Stimulated activated CD4-positive, alpha-beta T cell treated with anti-CD3 and anti-CD28 coated beads, Interleukin-15, amount 100 ng/mL, for 48 hours (primary cell): ENCODE results near the gene OR6K3.
"Not testable (repeated sequence)": the region's sequence is repeated elsewhere in the genome, so short reads cannot be mapped to it uniquely, and the experiment has no call there.

Experiments
- DNase-seq, 2 donors: peaks; one replicate each; pipeline ENCODE4 v3.0.0-alpha.2; 2020; ENCODE audit warnings: low read depth in 2 of 2

Gene OR6K3

DNA sequence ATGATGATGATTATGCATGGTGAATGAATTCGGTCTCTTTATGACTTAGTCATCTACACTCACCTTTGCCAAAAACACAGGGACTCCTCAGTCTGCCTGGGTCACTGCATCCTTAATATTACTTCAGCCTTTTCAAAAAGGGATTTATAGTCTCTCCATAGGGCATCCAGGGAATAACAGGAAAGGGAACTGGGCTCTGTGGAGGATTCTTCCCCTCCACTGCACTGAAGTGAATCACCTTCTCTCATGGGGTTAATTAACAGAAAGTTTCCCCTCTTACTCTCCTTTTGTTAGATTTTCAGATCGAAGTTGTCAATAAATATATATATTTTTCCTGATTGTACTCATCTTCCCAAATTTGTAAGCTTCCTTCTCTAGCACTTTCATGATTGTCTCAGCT is at the start of gene OR6K3:
Gene OR6K3, minus strand, starts transcription at position 101 of the 400 bp plus-strand sequence. CDS start 2,605 bp downstream, outside the sequence.
- no peak for DNase-seq

- no peak for DNase-seq
Observed at GRCh38 chr1:158754420-158754819, 33.9 kb upstream of the OR6K3 start, which contains the start of gene OR6K6. Gene OR6K6, plus strand, starts transcription at chr1:158754720. Its CDS starts 168 bp downstream, at chr1:158754888.

DNA sequence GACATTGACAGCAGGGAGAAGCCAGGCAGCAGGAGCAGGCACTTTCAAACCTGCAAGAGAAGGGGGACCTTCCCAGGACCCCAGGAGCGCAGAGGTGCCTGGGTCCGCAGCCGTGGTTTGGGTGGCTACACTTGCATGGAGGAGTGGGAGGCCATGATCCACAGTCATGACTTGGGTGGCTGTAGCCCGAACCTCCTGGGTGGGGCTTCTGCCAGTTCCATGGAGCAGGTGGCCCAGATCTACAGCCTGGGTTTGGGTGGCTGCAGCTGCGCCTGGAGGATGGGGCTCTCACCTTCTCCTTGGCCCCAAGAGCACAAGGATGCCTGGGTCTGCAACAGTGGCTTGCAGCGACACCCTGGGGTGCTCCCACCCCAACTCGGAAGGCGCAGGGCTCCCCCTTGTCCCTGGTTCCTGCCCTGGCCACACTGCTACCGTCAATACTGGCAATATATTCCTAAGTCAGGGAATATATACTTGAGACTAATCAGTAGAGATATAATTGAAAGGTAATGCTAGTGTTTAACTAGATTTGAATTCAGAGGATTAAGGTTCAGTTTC is 31.7 kb upstream of the OR6K3 start:
- DNase-seq: no peak

DNA sequence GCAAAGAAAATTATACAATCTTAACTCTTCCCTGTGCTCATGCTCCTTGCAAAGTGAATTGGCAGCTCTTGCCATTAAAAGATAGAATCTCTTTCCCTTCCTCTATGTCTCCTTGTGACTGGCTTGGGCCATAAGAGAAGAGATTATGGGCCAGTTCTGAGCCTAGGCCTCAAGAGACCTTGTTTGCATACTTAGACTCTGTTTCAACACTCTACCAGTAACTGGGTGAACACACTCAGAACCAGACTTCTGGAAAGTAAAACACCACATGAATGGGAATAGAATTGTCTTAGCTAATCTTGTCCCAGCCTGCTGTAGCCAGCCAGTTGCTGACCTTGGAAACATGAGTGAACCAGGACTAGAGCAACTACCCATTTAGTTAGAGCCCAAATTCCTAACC is 15.3 kb upstream of the OR6K3 start:
- DNase-seq: no peak

DNA sequence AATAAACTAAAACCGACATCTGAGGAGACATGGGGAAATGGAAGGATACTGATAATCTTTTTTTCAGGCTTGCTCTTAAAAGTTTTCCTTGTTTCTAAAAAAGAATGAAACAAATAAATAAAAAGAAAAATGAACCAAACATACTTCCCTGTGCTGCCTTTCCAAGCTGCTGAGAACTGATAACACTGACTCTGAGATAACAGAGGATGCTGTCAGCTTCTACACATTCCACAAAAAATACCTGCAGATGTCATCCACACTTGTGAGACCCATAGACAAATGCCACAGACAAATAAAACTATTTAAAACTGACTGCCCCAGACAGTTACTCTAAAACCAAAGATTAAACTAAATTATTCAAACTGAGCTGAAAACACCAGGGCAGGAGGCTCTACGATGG is 12.0 kb upstream of the OR6K3 start:
- DNase-seq: no peak

DNA sequence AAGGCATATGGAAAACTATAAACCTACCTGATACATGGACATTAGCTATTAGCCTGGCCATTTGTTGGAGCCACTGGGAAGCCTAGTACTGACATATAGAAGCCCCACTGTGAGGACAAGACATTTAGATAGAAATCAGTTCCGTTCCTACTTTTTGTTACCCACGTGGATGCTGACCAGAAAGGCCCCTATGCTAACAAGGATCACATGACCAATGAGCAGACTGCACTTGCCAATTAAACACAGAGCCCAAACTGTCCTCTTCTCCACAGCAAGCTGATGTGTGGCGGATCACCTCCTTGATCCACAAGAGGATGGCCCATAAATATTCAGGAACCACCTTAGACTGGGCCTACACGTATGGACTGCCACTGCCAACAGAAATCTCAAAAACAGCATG is 11.2 kb upstream of the OR6K3 start:
- no peak for DNase-seq

DNA sequence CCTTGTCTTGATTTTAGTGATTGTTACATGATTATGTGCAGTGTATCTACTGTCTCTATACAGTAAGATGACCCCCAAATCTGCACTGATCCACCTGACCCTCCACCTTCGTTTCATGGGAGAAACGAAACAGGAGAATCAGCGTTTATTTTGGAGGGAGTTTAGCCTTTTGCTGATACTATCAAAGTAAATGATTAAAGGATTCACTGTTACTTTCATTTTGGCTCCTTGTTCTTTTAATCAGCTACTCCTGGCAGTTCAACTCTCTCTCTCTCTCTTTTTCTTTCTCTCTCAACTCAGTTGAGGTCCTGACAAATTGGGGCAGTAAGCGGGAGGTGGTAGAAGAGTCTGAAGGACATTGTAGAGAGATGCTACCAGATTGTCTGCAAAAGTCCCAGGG is 9.9 kb upstream of the OR6K3 start:
- no peak for DNase-seq

DNA sequence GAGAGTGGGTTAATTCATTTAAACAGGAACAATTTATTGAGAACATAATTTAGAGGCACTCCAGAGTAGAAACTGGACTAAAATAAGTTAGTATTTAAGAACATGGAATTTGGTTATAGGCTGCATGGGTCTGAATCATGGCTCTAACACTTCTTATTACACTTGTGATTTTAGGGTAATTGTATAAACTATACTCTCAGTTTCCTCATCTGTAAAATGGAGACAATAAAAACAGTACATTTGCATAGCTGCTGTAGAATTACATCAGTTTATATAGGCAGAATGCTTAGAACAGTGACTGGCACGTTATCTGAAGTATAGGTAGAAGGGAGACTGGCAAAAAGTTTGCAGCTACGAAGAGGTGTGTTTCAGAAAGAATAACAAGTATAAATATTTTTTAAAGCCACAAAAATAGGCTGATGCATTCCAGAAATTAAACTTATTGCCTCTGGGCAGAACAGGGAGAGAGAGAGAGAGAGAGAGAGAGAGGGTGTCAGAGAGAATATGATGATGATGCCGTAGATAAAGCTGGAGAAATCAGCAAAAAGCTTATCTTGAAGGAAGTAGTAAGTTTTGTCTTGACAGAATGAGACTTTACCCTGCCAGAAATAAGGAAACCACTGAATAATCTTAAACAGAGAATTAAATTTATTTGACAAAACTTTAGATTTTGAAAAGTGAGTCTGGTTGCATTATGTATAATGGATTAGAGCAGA is 8.1 kb upstream of the OR6K3 start:
- no peak for DNase-seq

- no peak for DNase-seq
Observed at GRCh38 chr1:158724442-158724841, 3.9 kb upstream of the OR6K3 start.

DNA sequence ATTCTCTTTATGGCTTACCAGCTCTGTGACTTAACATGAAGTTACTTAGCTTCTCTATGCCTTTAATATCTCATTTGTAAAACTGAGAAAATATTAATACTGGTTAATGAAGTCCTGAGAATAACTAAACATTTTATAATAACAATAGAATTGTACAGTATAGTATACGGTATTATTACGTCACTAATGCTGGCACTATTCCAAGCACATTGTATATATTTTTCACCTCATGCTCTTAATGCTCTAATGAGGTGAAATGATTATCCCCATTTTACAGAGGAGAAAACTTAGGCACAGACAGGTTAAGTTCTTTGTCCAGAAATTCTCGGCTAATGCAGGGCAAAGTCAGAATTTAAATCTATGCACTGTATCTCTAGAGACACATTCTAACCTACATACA is 856 bp downstream of the OR6K3 start:
- DNase-seq: no peak

GRCh38 chr1:158717344-158717743 is 3.2 kb downstream of the OR6K3 start:
- no peak for DNase-seq

DNA sequence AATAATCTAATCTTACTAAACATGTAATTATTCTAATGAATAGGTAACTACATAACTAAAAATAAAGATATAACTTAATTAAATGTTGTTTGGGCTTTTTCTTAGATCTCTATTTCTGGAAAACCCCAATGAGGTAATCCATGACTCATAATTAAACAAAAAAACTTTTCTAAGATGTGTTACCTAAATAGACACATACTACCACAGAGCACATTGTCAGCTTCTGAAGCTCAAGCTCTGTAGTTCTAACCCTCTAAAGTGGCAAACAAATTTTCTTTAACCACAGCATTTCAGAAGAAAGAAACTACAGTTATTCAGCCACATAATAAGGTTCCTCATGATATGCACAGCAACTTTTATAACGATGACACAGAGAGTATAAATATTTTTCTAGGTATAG is 4.2 kb downstream of the OR6K3 start:
- DNase-seq: no peak

DNA sequence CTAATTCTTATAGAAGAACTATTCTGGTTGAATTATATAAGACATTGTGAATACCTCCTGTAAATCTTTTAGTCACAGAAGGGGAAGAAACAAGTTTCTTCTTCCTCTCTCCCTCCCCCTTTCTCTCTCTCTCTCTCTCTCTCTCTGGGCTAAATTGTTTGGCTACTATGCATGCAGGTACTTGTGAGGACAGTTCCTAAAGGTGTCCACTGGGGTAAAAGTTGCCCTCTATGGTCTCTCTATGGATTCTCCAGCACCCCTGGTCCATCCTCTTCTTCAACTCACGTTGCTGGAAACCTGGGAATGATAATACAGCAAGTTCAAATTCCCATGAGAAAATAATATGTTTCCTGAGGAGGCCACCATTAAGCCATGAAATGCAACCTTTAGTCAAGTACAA is 5.8 kb downstream of the OR6K3 start:
- DNase-seq: no peak

DNA sequence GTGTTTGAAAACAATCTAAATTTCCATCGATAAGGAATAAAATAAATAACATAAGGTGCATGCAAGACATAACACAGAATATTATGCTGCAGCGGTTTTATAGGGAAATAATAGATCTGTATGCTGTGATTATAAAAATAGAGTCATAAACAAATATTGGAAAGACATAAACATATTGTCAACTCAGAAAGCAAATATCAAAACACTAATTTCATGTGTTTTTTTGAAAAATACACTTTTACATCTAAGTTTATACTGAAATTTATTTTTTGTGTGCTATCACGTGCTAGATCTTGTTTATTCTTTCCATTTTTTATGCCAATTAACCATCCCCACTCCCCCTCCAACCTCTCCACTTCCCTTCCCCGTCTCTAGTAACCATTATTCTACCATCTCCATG is 9.4 kb downstream of the OR6K3 start:
- DNase-seq: no peak

DNA sequence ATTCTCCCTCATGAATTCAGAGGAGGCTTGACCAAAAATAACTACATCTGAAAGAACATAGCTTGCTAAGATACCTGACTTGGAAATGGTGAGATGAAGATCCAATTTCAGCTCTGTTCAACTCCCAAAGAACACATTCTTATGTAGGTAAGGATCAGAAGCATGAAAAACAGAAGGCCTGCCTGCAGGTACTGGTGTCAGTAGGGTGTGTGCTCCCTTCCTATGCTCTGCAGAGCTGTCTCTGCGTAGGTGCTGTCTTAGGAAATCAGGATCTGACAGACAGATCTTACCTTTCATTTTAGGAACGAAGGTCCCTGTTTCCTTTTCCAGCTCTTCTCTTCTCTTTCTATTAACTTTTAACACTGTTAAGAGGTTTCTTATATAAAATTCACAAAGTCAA is 14.4 kb downstream of the OR6K3 start:
- no peak for DNase-seq

- no peak for DNase-seq
Observed at GRCh38 chr1:158700552-158700951, 20.0 kb downstream of the OR6K3 start, which contains the start of gene OR6K2. Gene OR6K2, minus strand, starts transcription at chr1:158700652. Its CDS starts 0 bp downstream, at chr1:158700652.

- no peak for DNase-seq
Observed at GRCh38 chr1:158694596-158694995, 25.9 kb downstream of the OR6K3 start.

DNA sequence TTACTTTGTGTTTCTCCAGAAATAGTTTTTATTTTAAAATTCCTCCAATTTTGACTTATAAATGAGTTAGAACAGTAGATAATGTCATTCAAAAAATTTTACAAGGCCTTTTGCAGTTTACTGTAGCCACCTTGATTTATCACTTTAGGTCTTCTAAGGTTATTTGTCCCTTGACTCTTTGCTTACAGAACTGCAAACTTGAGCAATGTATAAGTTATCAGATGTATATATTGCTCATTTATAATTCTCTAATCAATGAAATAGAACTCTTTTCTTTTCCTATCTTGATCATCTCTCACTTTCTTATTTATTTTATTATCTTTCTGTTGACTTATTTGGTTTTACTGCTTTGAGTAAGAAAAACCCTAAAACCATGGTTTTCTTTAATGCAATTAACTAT is 28.2 kb downstream of the OR6K3 start:
- DNase-seq: no peak

GRCh38 chr1:158691907-158692306 is 28.6 kb downstream of the OR6K3 start:
- no peak for DNase-seq

DNA sequence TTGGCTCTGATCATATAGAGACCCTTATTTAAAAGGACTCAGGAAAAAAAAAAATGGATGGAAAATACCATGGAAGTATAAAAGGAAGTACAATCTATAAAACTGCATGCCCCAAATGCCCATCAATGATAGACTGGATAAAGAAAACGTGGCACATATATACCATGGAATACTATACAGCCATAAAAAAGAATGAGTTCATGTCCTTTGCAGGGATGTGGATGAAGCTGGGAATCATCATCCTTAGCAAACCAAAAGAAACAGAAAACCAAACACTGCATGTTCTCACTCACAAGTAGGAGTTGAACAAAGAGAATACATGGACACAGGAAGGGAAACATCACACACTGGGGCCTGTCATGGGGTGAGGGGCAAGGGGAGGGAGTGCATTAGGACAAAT is 29.4 kb downstream of the OR6K3 start:
- DNase-seq: not testable (repeated sequence)

GRCh38 chr1:158689875-158690274 is 30.6 kb downstream of the OR6K3 start:
- no peak for DNase-seq

- no peak for DNase-seq
Observed at GRCh38 chr1:158689110-158689509, 31.4 kb downstream of the OR6K3 start.

GRCh38 chr1:158688343-158688742 is 32.2 kb downstream of the OR6K3 start:
- not testable (repeated sequence) for DNase-seq

- no peak for DNase-seq
Observed at GRCh38 chr1:158687037-158687436, 33.5 kb downstream of the OR6K3 start.
